ENCODE data around the gene ACTR1B.
"Not testable (repeated sequence)": the region's sequence is repeated elsewhere in the genome, so short reads cannot be mapped to it uniquely, and the experiment has no call there.

ACTR1B gene

DNA sequence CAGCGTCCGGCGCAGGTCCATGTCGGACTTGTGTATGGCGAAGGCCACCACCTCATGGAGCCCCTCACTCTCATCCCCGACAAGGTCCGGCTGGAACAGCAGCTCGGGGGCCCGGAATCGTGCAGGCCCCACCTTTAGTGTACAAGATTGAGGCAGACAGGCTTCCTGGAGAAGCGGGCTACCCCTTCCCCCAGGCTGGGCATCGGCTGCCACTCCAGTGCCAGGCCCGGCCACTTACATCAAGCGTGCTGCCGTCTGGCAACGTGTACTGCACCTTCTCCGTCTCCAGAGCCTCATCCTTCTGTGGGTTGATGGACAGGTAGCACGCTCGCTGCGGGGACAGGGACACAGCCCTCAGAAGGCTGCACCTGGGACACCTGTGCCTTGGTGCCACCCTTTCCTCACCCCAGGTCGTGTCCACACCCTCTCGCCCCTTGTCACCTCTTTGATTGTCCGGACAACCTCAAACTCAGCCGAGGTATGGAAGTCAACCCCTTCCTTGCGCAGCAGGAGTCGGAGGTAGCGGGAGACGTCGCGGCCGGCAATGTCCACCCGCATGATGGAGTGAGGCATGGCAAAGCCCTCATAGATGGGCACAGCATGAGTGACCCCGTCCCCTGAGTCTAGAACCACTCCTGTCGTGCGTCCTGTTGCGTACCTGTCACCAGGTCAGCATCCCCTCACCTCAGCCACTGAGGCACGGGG, 5.7 kb downstream of the ACTR1B start:
- DNase-seq, result no peak

GRCh38 chr2:97656905-97657587, 6.8 kb downstream of the ACTR1B start:
- DNase-seq, result no peak

GRCh38 chr2:97656129-97656755, 7.6 kb downstream of the ACTR1B start:
- no peak for DNase-seq

GRCh38 chr2:97654791-97655190, 9.1 kb downstream of the ACTR1B start:
- no peak for DNase-seq

DNA sequence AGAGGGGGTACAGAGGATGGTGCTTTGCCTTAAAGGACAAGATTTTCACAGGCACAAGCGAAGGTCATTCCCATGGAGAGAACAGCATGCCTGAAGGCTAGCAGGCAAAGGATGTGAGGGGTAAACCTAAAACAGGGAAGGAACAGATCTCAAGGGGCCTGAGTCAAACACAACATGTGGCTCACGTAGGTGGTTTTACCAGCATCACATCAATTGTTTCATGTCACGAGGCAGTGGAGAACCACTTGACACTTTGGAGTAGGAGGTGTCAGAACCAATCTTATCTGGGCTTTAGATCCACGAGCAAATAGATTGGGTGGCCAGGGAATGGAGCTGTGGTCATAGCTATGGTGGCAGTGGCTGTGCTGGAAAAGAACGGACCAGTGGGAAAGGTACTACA, 9.5 kb downstream of the ACTR1B start:
- DNase-seq, result no peak

- no peak for DNase-seq
Measured at GRCh38 chr2:97653874-97654273, 10.0 kb downstream of the ACTR1B start.

GRCh38 chr2:97653473-97653872, 10.4 kb downstream of the ACTR1B start:
- DNase-seq, result no peak

GRCh38 chr2:97651114-97651513, 12.7 kb downstream of the ACTR1B start:
- DNase-seq, result no peak

DNA sequence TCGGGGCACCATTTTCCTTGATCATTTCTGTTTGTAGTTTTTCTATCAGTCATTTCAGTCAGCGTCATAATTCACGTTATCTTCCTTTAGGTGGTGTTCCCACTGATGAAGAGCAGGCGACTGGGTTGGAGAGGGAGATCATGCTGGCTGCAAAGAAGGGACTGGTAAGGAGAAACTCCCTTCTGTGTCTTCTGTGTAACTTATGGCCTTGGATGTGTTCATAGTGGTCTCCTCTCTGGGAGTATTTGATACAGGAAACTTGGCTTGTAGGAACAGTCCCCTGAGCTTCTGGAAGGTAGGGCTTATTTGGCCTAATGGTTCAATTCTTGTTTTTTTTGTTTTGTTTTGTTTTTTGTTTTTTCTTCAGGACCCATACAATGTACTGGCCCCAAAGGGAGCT, 16.9 kb downstream of the ACTR1B start:
- no peak for DNase-seq

- DNase-seq, result peak; percentile 98
Measured at GRCh38 chr2:97645695-97646629, 17.9 kb downstream of the ACTR1B start, which contains the start of gene COX5B. COX5B (plus strand) TSS chr2:97646062; CDS start chr2:97646087, 25 bp downstream.

GRCh38 chr2:97645112-97645694, 18.6 kb downstream of the ACTR1B start:
- no peak for DNase-seq

DNA sequence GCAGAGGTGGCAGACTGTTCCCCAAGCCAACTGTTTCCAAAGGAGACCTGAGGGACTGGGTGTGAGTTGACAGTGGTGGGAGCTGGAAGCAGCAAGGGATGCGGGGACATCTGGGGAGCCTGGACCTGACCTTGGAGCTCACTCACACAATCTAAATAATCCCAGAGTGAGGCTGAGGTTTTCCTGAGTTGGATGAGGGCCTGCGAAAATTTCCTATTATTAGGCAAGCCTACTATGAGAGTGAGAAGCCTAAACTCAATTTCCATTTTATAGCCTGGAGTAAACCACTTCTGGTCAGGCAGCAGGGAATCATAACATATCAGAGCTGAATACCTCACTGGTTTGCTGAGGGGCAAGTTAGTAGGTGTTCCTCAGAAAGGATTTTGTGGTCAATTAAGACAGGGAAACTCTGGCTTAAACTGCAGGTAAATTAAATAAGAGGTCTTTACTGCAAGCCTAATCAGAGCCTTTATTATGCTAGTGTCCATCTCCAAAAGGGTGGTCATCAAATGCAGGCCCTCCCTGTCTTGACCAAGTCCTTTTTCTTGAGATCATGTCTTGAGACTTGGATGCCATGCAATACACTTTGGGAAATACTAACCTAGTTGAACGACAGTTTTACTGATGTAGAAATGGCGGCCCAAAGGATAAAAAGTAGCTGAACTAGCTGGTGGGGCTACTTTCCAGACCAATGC, 19.7 kb downstream of the ACTR1B start:
- no peak for DNase-seq

- DNase-seq, result not testable (repeated sequence)
Measured at GRCh38 chr2:97626049-97626430, 37.8 kb downstream of the ACTR1B start.

DNA sequence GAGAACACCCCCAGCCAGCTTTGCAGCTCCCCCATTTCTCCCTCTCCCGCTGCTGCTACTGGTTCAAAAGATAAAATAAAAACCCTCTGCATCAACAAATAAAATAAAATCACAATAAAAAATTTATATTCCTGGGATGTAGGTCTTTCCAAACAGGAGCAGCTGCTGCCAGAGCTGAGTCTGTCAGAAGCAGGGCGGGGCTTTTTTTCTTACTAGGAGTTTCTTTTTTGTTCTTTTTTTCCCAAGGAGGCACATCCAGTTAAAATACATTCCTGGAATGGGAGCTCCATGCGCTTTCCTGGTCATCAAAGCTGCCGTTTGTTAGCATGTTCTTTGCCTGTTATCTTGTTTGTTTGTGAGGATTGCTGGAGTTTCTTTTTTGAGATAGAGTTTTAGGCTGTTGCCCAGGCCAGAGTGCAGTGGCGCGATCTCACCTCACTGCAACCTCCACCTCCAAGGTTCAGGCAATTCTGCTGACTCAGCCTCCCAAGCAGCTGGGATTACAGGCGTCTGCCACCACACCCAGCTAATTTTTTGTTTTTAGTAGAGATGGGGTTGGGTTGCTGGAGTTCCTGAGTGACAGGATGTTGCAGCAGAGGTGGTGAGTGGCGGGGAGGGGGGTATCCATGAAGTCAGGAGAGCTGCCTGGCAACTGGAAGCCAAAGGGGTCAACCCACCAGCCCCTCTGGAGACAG, 38.3 kb downstream of the ACTR1B start:
- DNase-seq, result not testable (repeated sequence)

- DNase-seq, result not testable (repeated sequence)
Measured at GRCh38 chr2:97622976-97623375, 40.9 kb downstream of the ACTR1B start.

- not testable (repeated sequence) for DNase-seq
Measured at GRCh38 chr2:97620492-97620891, 43.4 kb downstream of the ACTR1B start.

- DNase-seq, result not testable (repeated sequence)
Measured at GRCh38 chr2:97618939-97619827, 44.7 kb downstream of the ACTR1B start.

DNA sequence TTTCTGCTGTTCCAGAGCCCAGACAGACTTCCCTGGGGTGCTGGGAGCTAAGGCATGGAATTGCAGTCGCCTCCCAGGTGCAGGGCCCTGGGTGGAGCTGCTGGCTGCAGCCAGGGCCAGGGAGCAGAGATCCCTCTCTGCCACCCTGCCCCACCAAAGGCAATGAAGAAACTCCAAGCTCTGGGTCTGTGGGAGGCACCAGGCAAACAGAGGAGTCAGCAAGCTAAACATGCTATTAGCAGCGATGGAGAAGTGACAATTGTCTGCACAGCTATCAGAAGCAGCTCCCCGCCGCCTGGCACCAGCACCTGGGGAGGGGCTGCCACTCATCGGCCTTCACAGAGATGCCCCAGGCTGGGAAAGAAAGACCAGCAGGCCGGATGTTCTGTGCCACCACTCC, 45.9 kb downstream of the ACTR1B start:
- no peak for DNase-seq

DNA sequence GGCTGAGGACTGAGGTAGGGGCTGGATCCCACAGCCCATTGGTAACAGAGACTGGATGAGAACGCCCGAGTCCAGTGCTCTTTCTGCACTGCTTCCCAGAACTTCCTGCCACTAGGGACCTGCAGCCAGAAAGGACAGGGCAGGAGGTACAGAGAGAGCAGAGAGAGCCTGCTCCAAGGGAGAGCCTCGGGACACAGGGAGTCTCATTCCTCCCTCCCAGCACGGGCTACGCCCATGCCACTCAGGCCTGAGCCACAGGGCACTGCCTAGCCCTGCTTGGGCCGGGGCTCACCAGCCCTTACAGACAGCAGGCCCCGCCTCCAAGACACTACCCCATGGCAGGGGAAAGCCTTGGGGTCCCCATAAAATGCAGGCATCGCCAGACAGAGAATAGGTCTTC, 48.1 kb downstream of the ACTR1B start:
- DNase-seq, result not testable (repeated sequence)

- DNase-seq, result not testable (repeated sequence)
Measured at GRCh38 chr2:97611895-97612294, 51.9 kb downstream of the ACTR1B start.

Data from effector CD4-positive, alpha-beta T cell (primary cell).